ENCODE measurements around the gene ABCF3. TPM values are rescaled to one million over a fixed set of nuclear protein-coding genes. Genes with fewer than 3 reads are reported as not detected.

ABCF3 gene
- total RNA-seq, 8 experiments from 2014 or later = 21.6 to 67.9 (median 40.6) TPM

DNA sequence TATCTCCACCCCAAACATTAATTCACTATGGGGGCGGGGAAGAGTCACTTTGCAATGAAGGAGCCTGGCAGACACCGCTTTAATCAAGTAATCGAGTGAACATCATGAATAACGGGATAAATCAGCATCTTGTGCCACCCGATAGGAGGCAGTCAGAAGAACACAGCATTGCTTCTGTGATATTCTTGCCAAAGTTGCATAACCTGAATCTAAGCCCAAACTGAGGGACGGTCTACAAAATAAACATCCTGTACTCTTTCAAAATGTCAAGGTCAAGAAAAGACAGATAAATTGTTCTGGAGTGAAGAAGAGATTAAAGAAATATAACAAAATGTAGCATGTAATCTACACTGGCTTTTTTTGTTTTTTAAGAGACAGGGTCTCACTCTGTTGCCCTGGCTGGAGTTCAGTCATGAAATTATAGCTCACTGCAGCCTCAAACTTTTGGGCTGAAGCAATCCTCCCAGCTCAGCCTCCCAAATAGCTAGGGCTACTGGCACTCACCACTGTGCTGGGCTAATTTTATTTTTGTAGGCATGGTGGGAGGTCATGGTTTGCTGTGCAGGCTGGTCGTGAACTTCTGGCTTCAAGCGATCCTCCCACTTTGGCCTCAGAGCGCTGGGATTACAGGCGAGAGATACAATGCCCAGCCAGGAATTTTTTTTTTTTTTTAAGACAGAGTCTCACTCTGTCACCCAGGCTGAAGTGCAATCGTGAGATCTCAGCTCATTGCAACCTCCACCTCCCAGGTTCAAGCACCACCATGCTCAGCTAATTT lies 23.3 kb downstream of the ABCF3 start:
- 8 to 83% (median 72%) methylated on average over 2 to 10 of the region's 11 CpGs for WGBS, 10 experiments
- no peak for ATAC-seq (replicated peaks in 6 of 8)
- H3K4me1 ChIP-seq (replicated peaks in 1 of 2) = no peaks in the 10 kb centered on the region
- H3K4me3 ChIP-seq = no peak overlapping the region
- in situ Hi-C loops (cut with MboI; ENCODE audit: low pct_unique_long_range_greater_than_20kb in 2 of 9, low sequenced_read_pairs in 9 of 9, unreplicated experiment in 9 of 9) = no loop called here
- H3K27ac ChIP-seq = no peak overlapping the region

- no peak for ATAC-seq (replicated peaks in 6 of 8)
- 43 to 83% (median 71%) methylated on average over 2 to 5 of the region's 5 CpGs for WGBS, 10 experiments
- in situ Hi-C loops (cut with MboI; ENCODE audit: low pct_unique_long_range_greater_than_20kb in 2 of 9, low sequenced_read_pairs in 9 of 9, unreplicated experiment in 9 of 9) = no loop called here
- no peak overlapping the region for H3K4me3 ChIP-seq
- H3K27ac ChIP-seq = no peak overlapping the region
- no peaks in the 10 kb centered on the region for H3K4me1 ChIP-seq (replicated peaks in 1 of 2)
These were observed 25.3 kb downstream of the ABCF3 start for GRCh38 chr3:184211297-184211696.

DNA sequence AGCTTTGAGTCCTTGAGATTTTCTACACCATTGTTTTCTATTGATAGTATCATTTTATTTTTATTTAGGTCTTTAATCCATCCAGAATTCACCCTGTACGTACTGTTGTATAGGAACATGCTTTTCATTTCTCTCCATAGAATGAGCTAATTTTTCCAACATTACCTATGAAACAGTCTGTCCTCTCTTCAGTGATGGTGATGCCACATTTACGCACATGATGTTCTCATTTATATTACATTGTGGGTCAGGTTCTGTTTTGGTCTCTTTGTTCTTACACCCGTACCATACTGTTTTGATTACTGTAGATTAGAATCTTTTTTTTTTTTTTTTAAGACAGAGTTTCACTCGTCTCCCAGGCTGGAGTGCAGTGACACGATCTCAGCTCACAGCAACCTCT lies 25.7 kb downstream of the ABCF3 start:
- Histone ChIP-seq H3K4me1 (replicated peaks in 1 of 2) (no peaks in the 10 kb centered on the region), H3K4me3 (no peak overlapping the region), H3K27ac (no peak overlapping the region)
- in situ Hi-C loops (cut with MboI; ENCODE audit: low pct_unique_long_range_greater_than_20kb in 2 of 9, low sequenced_read_pairs in 9 of 9, unreplicated experiment in 9 of 9) = no loop called here
- 9 to 80% (median 63%) methylated on average over 2 to 5 of the region's 5 CpGs for WGBS, 10 experiments
- no peak for ATAC-seq (replicated peaks in 6 of 8)

DNA sequence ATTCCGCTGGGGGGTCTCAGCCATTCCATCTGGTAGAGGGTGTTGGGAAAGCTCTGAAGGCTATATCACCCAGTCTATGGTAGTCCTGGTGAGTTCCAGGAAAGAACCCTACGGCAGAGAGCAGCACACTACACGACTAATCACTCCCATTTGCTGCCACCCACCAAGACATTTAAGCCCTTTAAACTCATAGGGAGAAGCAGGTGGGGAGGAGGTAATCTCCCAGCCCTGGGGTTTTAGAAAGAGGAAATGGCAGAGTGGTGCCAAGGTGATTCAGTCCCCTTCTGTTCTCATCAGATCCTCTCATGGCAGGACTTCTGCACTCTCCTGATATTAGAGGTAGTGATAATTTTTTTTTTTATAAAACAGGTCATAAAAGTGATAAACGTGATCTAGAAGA lies 32.8 kb downstream of the ABCF3 start:
- H3K4me3 ChIP-seq = no peak overlapping the region
- no peak for ATAC-seq (replicated peaks in 6 of 8)
- in situ Hi-C loops (cut with MboI; ENCODE audit: low pct_unique_long_range_greater_than_20kb in 2 of 9, low sequenced_read_pairs in 9 of 9, unreplicated experiment in 9 of 9) = no loop called here
- 0 to 60% (median 43%) methylated on average over 1 to 2 of the region's 4 CpGs; no CpG with 5 or more reads in 3 of the 10 experiments for WGBS, 10 experiments
- H3K4me1 ChIP-seq (replicated peaks in 1 of 2) = no peaks in the 10 kb centered on the region
- no peak overlapping the region for H3K27ac ChIP-seq

DNA sequence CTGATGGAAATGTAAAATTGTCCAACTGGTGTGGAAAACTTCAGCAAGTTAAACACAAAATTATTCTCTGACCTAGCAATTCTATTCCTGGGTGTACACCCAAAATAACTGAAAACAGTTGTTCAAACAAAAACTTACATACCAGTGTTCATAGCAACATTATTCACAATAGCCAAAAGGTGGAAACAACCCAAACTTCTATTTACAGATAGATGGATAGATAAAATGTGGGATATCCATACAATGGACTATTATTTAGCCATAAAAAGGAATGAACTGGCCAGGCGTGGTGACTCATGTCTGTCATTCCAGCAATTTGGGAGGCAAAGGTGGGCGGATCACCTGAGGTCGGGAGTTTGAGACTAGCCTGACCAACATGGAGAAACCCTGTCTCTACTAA lies 36.5 kb downstream of the ABCF3 start:
- Histone ChIP-seq H3K27ac (no peak overlapping the region), H3K4me3 (no peak overlapping the region), H3K4me1 (replicated peaks in 1 of 2) (no peaks in the 10 kb centered on the region)
- ATAC-seq (replicated peaks in 6 of 8) = peak in 1 of 8 experiments; percentile 38
- WGBS, 10 experiments = 40 to 89% (median 70%) methylated on average over 1 to 3 of the region's 3 CpGs; no CpG with 5 or more reads in 6 of the 10 experiments
- in situ Hi-C loops (cut with MboI; ENCODE audit: low pct_unique_long_range_greater_than_20kb in 2 of 9, low sequenced_read_pairs in 9 of 9, unreplicated experiment in 9 of 9) = no loop called here

DNA sequence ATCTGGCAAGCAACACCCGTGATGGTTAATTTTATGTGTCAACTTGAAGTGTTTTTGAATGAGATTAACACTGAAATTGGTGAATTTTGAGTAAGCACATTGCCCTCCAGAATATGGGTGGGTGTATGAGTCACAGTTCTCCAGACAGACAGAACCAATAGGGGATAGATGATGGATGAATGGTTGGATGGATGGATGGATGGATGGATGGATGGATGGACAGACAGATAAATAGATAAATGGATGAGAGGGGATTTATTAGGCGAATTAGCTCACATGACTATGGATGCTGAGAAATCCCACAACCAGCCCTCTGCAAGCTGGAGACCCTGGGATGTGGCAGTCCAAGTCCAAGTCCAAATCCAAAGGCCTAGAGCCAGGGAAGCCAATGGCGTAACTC lies 37.9 kb downstream of the ABCF3 start:
- in situ Hi-C loops (cut with MboI; ENCODE audit: low pct_unique_long_range_greater_than_20kb in 2 of 9, low sequenced_read_pairs in 9 of 9, unreplicated experiment in 9 of 9) = no loop called here
- Histone ChIP-seq H3K4me1 (replicated peaks in 1 of 2) (no peaks in the 10 kb centered on the region), H3K27ac (no peak overlapping the region), H3K4me3 (no peak overlapping the region)
- WGBS, 10 experiments = 20 to 92% (median 56%) methylated on average over 1 to 3 of the region's 3 CpGs; no CpG with 5 or more reads in 1 of the 10 experiments
- ATAC-seq (replicated peaks in 6 of 8) = no peak

DNA sequence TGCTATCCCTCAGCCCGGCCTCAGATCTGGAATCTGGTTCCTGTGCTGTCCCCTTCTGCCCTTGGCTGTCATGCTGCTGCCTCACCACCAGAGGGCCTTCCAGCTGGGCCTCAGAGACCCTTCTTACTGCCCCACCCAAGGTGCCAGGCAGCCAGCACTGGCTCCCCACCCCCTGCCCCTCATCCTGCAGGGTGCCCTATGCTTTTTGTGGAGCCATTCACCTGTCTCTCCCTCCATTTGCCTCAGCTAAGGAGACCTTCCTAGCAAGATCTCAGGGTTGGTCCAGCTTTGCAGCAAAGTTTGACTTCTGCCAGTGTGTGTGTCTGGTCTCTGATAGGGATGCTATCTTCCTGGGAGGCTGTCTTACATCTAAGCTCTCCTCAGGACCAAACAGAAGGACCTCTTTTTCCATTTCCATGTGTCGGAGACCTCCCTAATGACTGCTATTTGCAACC lies 41.5 kb downstream of the ABCF3 start:
- H3K4me3 ChIP-seq = no peak overlapping the region
- peak in 3 of 8 experiments; percentile 27 to 40 (median 34) for ATAC-seq (replicated peaks in 6 of 8)
- H3K4me1 ChIP-seq (replicated peaks in 1 of 2) = no peaks in the 10 kb centered on the region
- in situ Hi-C loops (cut with MboI; ENCODE audit: low pct_unique_long_range_greater_than_20kb in 2 of 9, low sequenced_read_pairs in 9 of 9, unreplicated experiment in 9 of 9) = no loop called here
- no peak overlapping the region for H3K27ac ChIP-seq
- 0 to 67% (median 38%) methylated on average over 1 to 2 of the region's 2 CpGs; no CpG with 5 or more reads in 7 of the 10 experiments for WGBS, 10 experiments

DNA sequence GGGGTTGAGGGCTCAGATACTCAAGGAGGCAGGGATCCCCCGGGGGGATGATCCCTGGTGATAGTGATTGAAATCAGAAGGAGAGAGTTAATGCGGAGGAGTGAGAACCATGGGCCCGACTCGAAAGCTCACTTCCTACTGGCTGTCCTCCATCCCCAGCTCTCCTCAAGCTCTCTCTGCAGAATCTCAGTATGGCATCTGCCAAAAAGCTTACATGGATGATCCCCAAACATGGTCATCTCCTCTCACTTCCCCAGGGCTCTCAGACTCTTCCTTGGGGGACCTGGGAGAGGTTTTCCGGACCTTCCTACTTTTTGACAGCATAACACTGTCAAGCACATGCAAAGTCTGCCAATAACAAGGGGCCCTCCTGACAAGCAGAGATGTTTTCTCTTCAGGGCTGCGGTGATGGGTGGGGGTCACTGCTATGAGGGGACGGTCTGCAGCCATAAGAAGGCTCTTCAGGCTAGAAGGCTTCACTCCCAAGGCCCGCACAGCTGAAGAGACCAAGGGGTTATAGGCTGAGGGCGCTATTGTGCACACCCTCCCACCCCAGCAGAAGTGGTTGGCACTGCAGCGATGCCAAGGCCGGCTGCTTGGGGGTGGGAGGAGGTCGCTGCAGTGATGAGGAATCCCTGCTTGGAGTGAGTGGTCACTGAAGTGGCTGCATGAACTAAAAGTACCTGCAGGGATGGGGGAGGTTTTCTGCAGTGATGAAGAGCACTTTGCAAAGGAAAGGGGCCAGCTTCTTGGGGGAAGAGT lies 42.6 kb downstream of the ABCF3 start:
- Histone ChIP-seq H3K4me3 (peak overlapping the region in 1 of 5 donors; percentile 45), H3K27ac (no peak overlapping the region), H3K4me1 (replicated peaks in 1 of 2) (no peaks in the 10 kb centered on the region)
- WGBS, 10 experiments = 0 to 83% (median 45%) methylated on average over 1 to 8 of the region's 12 CpGs; no CpG with 5 or more reads in 2 of the 10 experiments
- in situ Hi-C loops (cut with MboI; ENCODE audit: low pct_unique_long_range_greater_than_20kb in 2 of 9, low sequenced_read_pairs in 9 of 9, unreplicated experiment in 9 of 9) = no loop called here
- ATAC-seq (replicated peaks in 6 of 8) = peak in 4 of 8 experiments; percentile 1 to 6 (median 2)

DNA sequence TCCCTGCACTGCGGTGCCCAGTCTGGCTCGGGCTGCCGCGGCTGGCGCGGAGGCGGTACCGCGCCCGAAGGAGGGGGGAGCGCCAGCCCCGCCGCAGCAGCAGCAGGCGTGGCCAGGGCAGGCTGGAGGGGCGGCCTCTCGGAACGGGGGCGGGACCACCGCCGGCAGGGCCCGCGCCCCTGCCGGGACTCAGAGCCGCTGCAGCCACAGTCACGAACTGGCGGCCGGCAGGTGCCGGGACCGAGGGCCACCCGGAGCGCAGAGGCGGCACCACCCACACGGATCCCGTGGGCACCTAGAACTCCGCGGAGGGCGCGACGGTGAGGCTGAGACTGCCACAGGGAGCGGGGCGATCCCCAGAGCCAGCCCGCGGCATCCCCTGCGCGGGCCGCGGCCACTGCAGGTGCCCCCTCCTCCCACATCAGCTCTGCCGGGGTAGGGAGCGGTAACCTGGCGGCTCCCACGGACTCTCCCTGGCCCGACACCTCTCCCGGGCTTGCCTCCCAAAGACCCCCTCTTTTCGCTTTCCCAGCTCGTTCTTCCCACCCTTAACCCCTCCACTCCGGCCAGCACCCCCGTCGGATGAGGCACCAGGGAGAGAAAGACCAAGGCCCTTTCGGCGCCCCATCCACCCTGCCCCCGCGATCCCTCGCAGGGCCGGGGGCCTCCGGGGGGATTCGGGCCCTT lies 43.5 kb downstream of the ABCF3 start, which contains the start of gene VWA5B2:
Gene VWA5B2, plus strand, starts transcription at position 192 of the 687 bp plus-strand sequence. CDS start 944 bp downstream, outside the sequence.
- no peak within 1 kb of the TSS for H3K27ac ChIP-seq
- in situ Hi-C loops (cut with MboI; ENCODE audit: low pct_unique_long_range_greater_than_20kb in 2 of 9, low sequenced_read_pairs in 9 of 9, unreplicated experiment in 9 of 9) = no loop called here
- 4 to 5% methylated on average over 5 to 10 of the region's 66 CpGs; no CpG with 5 or more reads in 8 of the 10 experiments for WGBS, 10 experiments
- peak; percentile 83 to 96 (median 92) for ATAC-seq (replicated peaks in 6 of 8)
- no peaks in the 10 kb centered on the region for H3K4me1 ChIP-seq (replicated peaks in 1 of 2)
- H3K4me3 ChIP-seq = peak within 1 kb of the TSS; percentile 32 to 45 (median 40)

- ATAC-seq (replicated peaks in 6 of 8) = peak in 3 of 8 experiments; percentile 1 to 5 (median 5)
- WGBS, 10 experiments = no CpG with 5 or more reads among the region's 61 CpGs
- Histone ChIP-seq H3K27ac (no peak overlapping the region), H3K4me1 (replicated peaks in 1 of 2) (no peaks in the 10 kb centered on the region), H3K4me3 (peak overlapping the region; percentile 32 to 45 (median 40))
- in situ Hi-C loops (cut with MboI; ENCODE audit: low pct_unique_long_range_greater_than_20kb in 2 of 9, low sequenced_read_pairs in 9 of 9, unreplicated experiment in 9 of 9) = no loop called here
These were observed 44.1 kb downstream of the ABCF3 start for GRCh38 chr3:184230081-184230602.

DNA sequence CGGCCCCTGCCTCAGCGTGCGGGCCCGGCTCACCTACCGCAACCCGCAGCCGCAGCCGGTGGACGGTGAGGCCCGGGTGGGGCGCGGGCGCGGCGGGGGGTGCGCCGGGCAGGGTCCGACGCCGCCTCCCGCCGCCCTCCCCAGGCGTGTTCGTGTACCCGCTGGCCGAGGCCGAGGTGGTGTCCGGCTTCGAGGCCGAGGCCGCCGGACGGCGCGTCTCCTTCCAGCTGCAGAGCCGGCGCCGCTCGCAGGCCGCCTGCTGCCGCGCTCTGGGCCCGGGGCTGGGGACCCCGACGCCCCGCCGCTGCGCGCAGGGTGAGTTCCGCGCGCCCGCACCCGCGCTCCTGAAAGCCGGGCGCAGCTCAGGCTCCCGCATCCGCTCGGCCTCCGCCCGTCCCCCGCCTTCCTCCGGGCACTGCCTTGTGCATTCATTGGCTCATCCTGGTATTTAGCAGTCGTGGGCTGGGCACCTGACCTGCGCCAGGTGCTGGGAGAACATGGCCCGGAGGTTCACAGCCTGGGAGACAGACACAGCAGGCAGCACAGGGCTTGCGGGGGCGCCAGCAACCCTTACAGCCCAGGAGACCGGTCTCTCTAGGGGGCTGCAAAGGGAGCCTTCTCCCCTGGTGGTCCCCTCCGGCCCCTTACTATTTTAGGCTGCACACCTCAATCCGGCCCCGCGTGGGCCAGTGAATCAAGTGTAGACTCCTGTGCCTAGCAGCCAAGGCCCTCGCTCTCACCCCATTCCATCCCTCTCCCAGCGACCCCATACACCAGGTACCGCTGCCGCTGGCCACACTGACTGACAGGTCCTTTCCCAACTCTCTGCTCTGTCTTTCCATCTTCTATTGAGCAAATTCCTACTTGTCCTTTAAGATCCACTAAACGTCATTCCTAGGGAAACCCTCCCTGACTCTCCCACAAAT lies 44.9 kb downstream of the ABCF3 start:
- 0 to 62% (median 11%) methylated on average over 1 to 19 of the region's 79 CpGs; no CpG with 5 or more reads in 3 of the 10 experiments for WGBS, 10 experiments
- no peak for ATAC-seq (replicated peaks in 6 of 8)
- Histone ChIP-seq H3K4me3 (peak overlapping the region; percentile 32 to 45 (median 40)), H3K4me1 (replicated peaks in 1 of 2) (no peaks in the 10 kb centered on the region), H3K27ac (no peak overlapping the region)
- in situ Hi-C loops (cut with MboI; ENCODE audit: low pct_unique_long_range_greater_than_20kb in 2 of 9, low sequenced_read_pairs in 9 of 9, unreplicated experiment in 9 of 9) = no loop called here

GRCh38 chr3:184231671-184232070 lies 45.7 kb downstream of the ABCF3 start:
- WGBS, 10 experiments = 0 to 80% (median 57%) methylated on average over 1 to 3 of the region's 3 CpGs; no CpG with 5 or more reads in 5 of the 10 experiments
- in situ Hi-C loops (cut with MboI; ENCODE audit: low pct_unique_long_range_greater_than_20kb in 2 of 9, low sequenced_read_pairs in 9 of 9, unreplicated experiment in 9 of 9) = no loop called here
- no peak for ATAC-seq (replicated peaks in 6 of 8)
- Histone ChIP-seq H3K4me3 (no peak overlapping the region), H3K4me1 (replicated peaks in 1 of 2) (no peaks in the 10 kb centered on the region), H3K27ac (no peak overlapping the region)
